Spleen (tissue), 11 donors: ENCODE measurements around the gene SIRT5. TPM values are rescaled to one million over a fixed set of nuclear protein-coding genes. Genes with fewer than 3 reads are reported as not detected.

Experiments used
- DNase-seq: peaks from one replicate; pipeline ENCODE4 v3.0.0-alpha.2; 2020
- H3K27ac ChIP-seq, 8 donors: fragments of 200-600 bp; sonication (generic) in 7 of 8; 1 replicate in 4 of 8; 2 replicates in 4 of 8; pipeline versions ENCODE4 v1.5.0 to v1.8.0; 2016 to 2021; ENCODE audit warnings: inconsistent platforms in 4 of 8, mild to moderate bottlenecking in 4 of 8, moderate library complexity in 1 of 8
- H3K27me3 ChIP-seq, 7 donors: fragments of 200-600 bp; sonication (generic) in 6 of 7; replicated peaks in 1 of 7; 1 replicate in 4 of 7; 2 replicates in 3 of 7; pipeline versions ENCODE4 v1.5.0 to v1.8.0; 2016 to 2021; ENCODE audit warnings: inconsistent platforms in 3 of 7, mild to moderate bottlenecking in 1 of 7
- H3K36me3 ChIP-seq, 6 donors: fragments of 200-600 bp; sonication (generic) in 5 of 6; 1 replicate in 4 of 6; 2 replicates in 2 of 6; pipeline versions ENCODE4 v1.5.0 to v1.8.0; 2016 to 2021; ENCODE audit warnings: inconsistent platforms in 2 of 6
- H3K4me1 ChIP-seq, 6 donors: fragments of 200-600 bp; sonication (generic) in 5 of 6; 1 replicate in 3 of 6; 2 replicates in 3 of 6; pipeline versions ENCODE4 v1.5.0 to v1.8.0; 2016 to 2021; ENCODE audit warnings: inconsistent platforms in 3 of 6
- H3K4me3 ChIP-seq, 8 donors: fragments of 200-600 bp; sonication (generic) in 7 of 8; 1 replicate in 4 of 8; 2 replicates in 4 of 8; pipeline versions ENCODE4 v1.5.0 to v1.8.0; 2016 to 2021; ENCODE audit warnings: inconsistent platforms in 4 of 8, mild to moderate bottlenecking in 4 of 8, moderate library complexity in 2 of 8
- H3K9me3 ChIP-seq, 8 donors: fragments of 200-600 bp; sonication (generic) in 7 of 8; 1 replicate in 4 of 8; 2 replicates in 4 of 8; pipeline versions ENCODE4 v1.5.0 to v1.8.0; 2016 to 2021; ENCODE audit warnings: inconsistent platforms in 4 of 8
- CTCF ChIP-seq, 11 experiments: fragments of 200-600 bp in 7 of 11; fragments of 450-650 bp in 4 of 11; sonication (generic) in 4 of 11; IDR thresholded peaks in 8 of 11; conservative IDR thresholded peaks in 3 of 11; 1 replicate in 7 of 11; 2 replicates in 4 of 11; pipeline versions ENCODE4 v1.4.0 to v1.8.0; 2016 to 2021; ENCODE audit warnings: antibody characterized with exemption in 11 of 11, inconsistent platforms in 4 of 11, mild to moderate bottlenecking in 1 of 11
- POLR2A ChIP-seq, 3 donors: fragments of 450-650 bp; IDR thresholded peaks; one replicate each; pipeline ENCODE4 v1.5.1; 2017; ENCODE audit warnings: antibody characterized with exemption in 3 of 3, mild to moderate bottlenecking in 1 of 3
- POLR2AphosphoS5 ChIP-seq, 3 donors: sonication (generic); formaldehyde crosslinking; IDR thresholded peaks; one replicate each; pipeline ENCODE4 v1.5.1; 2017; ENCODE audit warnings: antibody characterized with exemption in 3 of 3
- WGBS, 5 donors: extraction: QIAGEN DNeasy Blood & Tissue Kit in 3 of 5; methylation state at CpG; one replicate each; pipeline versions ENCODE4 v1.1.5 to v1.1.7; 2013 to 2018; 5-methylcytosine and 5-hydroxymethylcytosine counted together
- intact Hi-C: fragments of 100-400 bp; cut with DNase I; formaldehyde crosslinking; loops from one replicate; pipeline ENCODE4 v1.15.0; 2023; ENCODE audit warnings: low total_unique reads
- polyA plus RNA-seq, 3 donors: library from polyadenylated mRNA; stranded (reverse); fragments of 200-250 nt; gene quantifications; one replicate each; pipeline ENCODE4 v1.2.1, GENCODE V29; 2013
- total RNA-seq, 7 donors: library from RNA; depleted of rRNA in 3 of 7; stranded (reverse); fragments of >200 nt in 3 of 7; fragmentation: NEBNext Ultra II Directional in 4 of 7; extraction: Animal tissue kit (Norgen Biotek cat#: 25700) in 4 of 7; gene quantifications; one replicate each; pipeline versions ENCODE4 v1.1.0 to v1.2.1, GENCODE V29; 2016 to 2021
- donor health status: healthy with polysubstance abuse.
- donor health status: DM: no; HTN: no; CAD: no; lungs with moderate emphysema.
- donor health status: DM: no; HTN: no; CAD: no.
- donor health status: Bipolar disorder and iron deficiency.
- donor health status: healthy.
- donor health status: DM: no; HTN: no; CAD: no.
- donor health status: DM: yes; HTN: yes; CAD: no.

SIRT5 gene
- total and polyA plus RNA-seq, 10 donors, result 8.2 to 23.7 (median 16.1) TPM

- TF ChIP-seq POLR2A (IDR thresholded peaks at IDR 0.05), result no peak
- TF ChIP-seq POLR2AphosphoS5 (IDR thresholded peaks at IDR 0.05), result peak in 1 of 3 donors; percentile 54
- peak overlapping the region in 5 of 8 donors; percentile 59 to 73 (median 72) for H3K27ac ChIP-seq
- no peaks in the 10 kb centered on the region for H3K27me3 ChIP-seq
- intact Hi-C loops, result no loop called here
- no peak overlapping the region for H3K4me3 ChIP-seq
- no peak for DNase-seq
- H3K36me3 ChIP-seq, result no peaks in the 10 kb centered on the region
- WGBS, 5 donors, result 44 to 66% (median 48%) methylated on average over 10 of the region's 10 CpGs
- peaks cover 0 to 29% (median 0%) of the 10 kb centered on the region in 6 donors for H3K4me1 ChIP-seq
- no peaks in the 10 kb centered on the region for H3K9me3 ChIP-seq
Observed at GRCh38 chr6:13561624-13562267, 12.7 kb upstream of the SIRT5 start.

- H3K27ac ChIP-seq, result peak overlapping the region in 2 of 8 donors; percentile 72 to 73
- WGBS, 5 donors, result 67 to 87% (median 75%) methylated on average over 1 of the region's 1 CpG
- intact Hi-C loops, result no loop called here
- DNase-seq, result no peak
- no peak overlapping the region for H3K4me3 ChIP-seq
- H3K27me3 ChIP-seq, result no peaks in the 10 kb centered on the region
- H3K36me3 ChIP-seq, result no peaks in the 10 kb centered on the region
- H3K9me3 ChIP-seq, result no peaks in the 10 kb centered on the region
- TF ChIP-seq CTCF (IDR thresholded peaks at IDR 0.05 in 8 of 11, conservative IDR thresholded peaks at IDR 0.05 in 3 of 11) (no peak), POLR2AphosphoS5 (IDR thresholded peaks at IDR 0.05) (no peak), POLR2A (IDR thresholded peaks at IDR 0.05) (no peak)
- H3K4me1 ChIP-seq, result peaks cover 0 to 29% (median 0%) of the 10 kb centered on the region in 6 donors
Observed at GRCh38 chr6:13563009-13563408, 11.4 kb upstream of the SIRT5 start.

GRCh38 chr6:13565921-13566320, 8.5 kb upstream of the SIRT5 start:
- 94 to 96% (median 95%) methylated on average over 4 of the region's 4 CpGs for WGBS, 5 donors
- intact Hi-C loops, result no loop called here
- no peaks in the 10 kb centered on the region for H3K27me3 ChIP-seq
- H3K4me3 ChIP-seq, result no peak overlapping the region
- H3K27ac ChIP-seq, result no peak overlapping the region
- H3K9me3 ChIP-seq, result no peaks in the 10 kb centered on the region
- H3K36me3 ChIP-seq, result no peaks in the 10 kb centered on the region
- TF ChIP-seq POLR2AphosphoS5 (IDR thresholded peaks at IDR 0.05) (no peak), POLR2A (IDR thresholded peaks at IDR 0.05) (no peak), CTCF (IDR thresholded peaks at IDR 0.05 in 8 of 11, conservative IDR thresholded peaks at IDR 0.05 in 3 of 11) (no peak)
- peaks cover 0 to 15% (median 0%) of the 10 kb centered on the region in 6 donors for H3K4me1 ChIP-seq
- no peak for DNase-seq

GRCh38 chr6:13566500-13566899, 7.9 kb upstream of the SIRT5 start:
- Histone ChIP-seq H3K9me3 (no peaks in the 10 kb centered on the region), H3K4me1 (peaks cover 0 to 9% (median 0%) of the 10 kb centered on the region in 6 donors), H3K27ac (no peak overlapping the region), H3K4me3 (no peak overlapping the region), H3K27me3 (no peaks in the 10 kb centered on the region), H3K36me3 (no peaks in the 10 kb centered on the region)
- 91 to 96% (median 93%) methylated on average over 3 of the region's 3 CpGs for WGBS, 5 donors
- no peak for DNase-seq
- intact Hi-C loops, result no loop called here
- TF ChIP-seq POLR2A (IDR thresholded peaks at IDR 0.05) (no peak), POLR2AphosphoS5 (IDR thresholded peaks at IDR 0.05) (no peak)

- H3K4me1 ChIP-seq, result peaks cover 0 to 16% (median 9%) of the 10 kb centered on the region in 6 donors
- TF ChIP-seq POLR2AphosphoS5 (IDR thresholded peaks at IDR 0.05) (no peak), CTCF (IDR thresholded peaks at IDR 0.05 in 8 of 11, conservative IDR thresholded peaks at IDR 0.05 in 3 of 11) (no peak), POLR2A (IDR thresholded peaks at IDR 0.05) (no peak)
- DNase-seq, result no peak
- intact Hi-C loops, result no loop called here
- 86 to 96% (median 90%) methylated on average over 5 of the region's 5 CpGs for WGBS, 5 donors
- no peak overlapping the region for H3K27ac ChIP-seq
- no peaks in the 10 kb centered on the region for H3K9me3 ChIP-seq
- no peak overlapping the region for H3K4me3 ChIP-seq
- no peaks in the 10 kb centered on the region for H3K27me3 ChIP-seq
- peaks cover 0 to 7% (median 0%) of the 10 kb centered on the region in 6 donors for H3K36me3 ChIP-seq
Observed at GRCh38 chr6:13568970-13569369, 5.4 kb upstream of the SIRT5 start.
